ENCODE results near the gene GNPTG. TPM values are rescaled to one million over a fixed set of nuclear protein-coding genes. Genes with fewer than 3 reads are reported as not detected.
A peak's percentile ranks its signal among the peaks of the same experiment; 100 is the strongest.

Gene GNPTG
- total and polyA plus RNA-seq, 9 of the 15 experiments (the other 6 are each of a cell fraction or from before 2014, with no cell fraction given): 0.69 to 33.3 (median 13.6) TPM

GRCh38 chr16:1351582-1352362, at the start of gene GNPTG, which contains the start of gene TSR3 (continued):
- TF ChIP-seq POU5F1 (IDR thresholded peaks at IDR 0.05; ENCODE audit: borderline replicate concordance, low read depth, low read length, partially characterized antibody) (peak; percentile 73), ZNF408 (CRISPR knock-in tag; IDR thresholded peaks at IDR 0.05; ENCODE audit: low read depth) (no peak), RBM15 (IDR thresholded peaks at IDR 0.05; ENCODE audit: insufficient read depth, low read length) (no peak), ELK1 (CRISPR knock-in tag; IDR thresholded peaks at IDR 0.05) (no peak), KAT7 (CRISPR knock-in tag; IDR thresholded peaks at IDR 0.05; ENCODE audit: borderline replicate concordance) (no peak), DPF2 (IDR thresholded peaks at IDR 0.05) (no peak), CEBPG (CRISPR knock-in tag; IDR thresholded peaks at IDR 0.05) (no peak), CEBPG (tag; conservative IDR thresholded peaks at IDR 0.05 in 1 of 2, IDR thresholded peaks at IDR 0.05 in 1 of 2) (no peak), E2F6 (IDR thresholded peaks at IDR 0.05; ENCODE audit: borderline replicate concordance in 1 of 2, extremely low read depth in 1 of 2, insufficient read depth in 1 of 2, insufficient read length in 1 of 2, low read depth in 1 of 2, low read length in 1 of 2, poor library complexity in 1 of 2, severe bottlenecking in 1 of 2) (peak; percentile 40 to 84), GABPA (tag; conservative IDR thresholded peaks at IDR 0.05; ENCODE audit: low read depth) (peak; percentile 95), REST (IDR thresholded peaks at IDR 0.05; ENCODE audit: borderline replicate concordance) (peak; percentile 95), REST (CRISPR knock-in tag; IDR thresholded peaks at IDR 0.05; ENCODE audit: low read depth) (peak; percentile 64; the same call in 1 of the 2 replicates), MXI1 (IDR thresholded peaks at IDR 0.05; ENCODE audit: low read depth, low read length) (peak; percentile 81), SP2 (IDR thresholded peaks at IDR 0.05; ENCODE audit: extremely low read depth, low read depth, low read length, poor library complexity, severe bottlenecking) (peak; percentile 52), CREM (IDR thresholded peaks at IDR 0.05; ENCODE audit: low read depth) (peak; percentile 92), RAD21 (CRISPR knock-in tag; conservative IDR thresholded peaks at IDR 0.05 in 1 of 2, IDR thresholded peaks at IDR 0.05 in 1 of 2) (no peak)
